Activated T-cell treated with anti-CD3 and anti-CD28 coated beads for 48 hours (primary cell): ENCODE results near the gene PARVG.

ENCODE experiments used
- DNase-seq: peaks from one replicate; pipeline ENCODE4 v3.0.0-alpha.2; 2020; ENCODE audit warnings: low read depth

Gene PARVG

DNA sequence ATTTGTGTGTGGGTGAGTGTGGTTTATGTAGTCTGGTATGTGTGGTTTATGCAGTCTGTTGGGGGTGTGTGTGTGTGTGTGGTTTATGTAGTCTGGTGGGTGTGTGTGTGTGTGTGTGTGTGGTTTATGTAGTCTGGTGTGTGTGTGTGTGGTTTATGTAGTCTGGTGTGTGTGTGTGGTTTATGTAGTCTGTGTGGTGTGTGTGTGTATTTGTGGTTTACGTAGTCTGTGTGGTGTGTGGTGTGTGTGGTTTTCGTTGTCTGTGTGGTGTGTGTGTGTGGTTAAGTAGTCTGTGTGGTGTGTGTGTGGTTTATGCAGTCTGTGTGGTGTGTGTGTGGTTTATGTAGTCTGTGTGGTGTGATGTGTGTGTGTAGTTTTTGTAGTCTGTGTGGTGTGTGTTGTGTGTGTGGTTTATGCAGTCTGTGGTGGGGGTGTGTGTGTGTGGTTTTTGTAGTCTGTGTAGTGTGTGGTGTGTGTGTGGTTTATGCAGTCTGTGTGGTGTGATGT, 26.2 kb upstream of the PARVG start:
- DNase-seq: no peak

DNA sequence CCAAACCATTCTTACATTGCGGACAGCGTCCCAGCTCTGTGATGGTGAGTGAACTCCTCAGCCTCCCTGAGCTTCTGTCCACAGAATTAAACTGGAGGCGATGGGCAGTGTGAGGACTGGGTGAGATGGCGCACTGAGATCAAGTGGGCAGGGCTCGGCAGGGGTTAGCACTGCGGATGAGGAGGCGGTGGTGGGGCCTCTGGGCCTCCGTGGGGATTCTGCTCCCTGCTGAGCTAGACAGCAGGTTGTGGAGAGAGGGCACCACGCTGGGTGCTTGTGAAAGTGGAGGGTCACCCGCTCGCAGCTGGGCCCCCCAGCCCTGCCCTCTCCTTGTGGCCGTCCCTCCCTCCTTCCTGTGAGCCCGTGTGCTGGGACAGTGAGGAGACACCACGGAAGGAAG, 25.6 kb upstream of the PARVG start:
- no peak for DNase-seq

DNA sequence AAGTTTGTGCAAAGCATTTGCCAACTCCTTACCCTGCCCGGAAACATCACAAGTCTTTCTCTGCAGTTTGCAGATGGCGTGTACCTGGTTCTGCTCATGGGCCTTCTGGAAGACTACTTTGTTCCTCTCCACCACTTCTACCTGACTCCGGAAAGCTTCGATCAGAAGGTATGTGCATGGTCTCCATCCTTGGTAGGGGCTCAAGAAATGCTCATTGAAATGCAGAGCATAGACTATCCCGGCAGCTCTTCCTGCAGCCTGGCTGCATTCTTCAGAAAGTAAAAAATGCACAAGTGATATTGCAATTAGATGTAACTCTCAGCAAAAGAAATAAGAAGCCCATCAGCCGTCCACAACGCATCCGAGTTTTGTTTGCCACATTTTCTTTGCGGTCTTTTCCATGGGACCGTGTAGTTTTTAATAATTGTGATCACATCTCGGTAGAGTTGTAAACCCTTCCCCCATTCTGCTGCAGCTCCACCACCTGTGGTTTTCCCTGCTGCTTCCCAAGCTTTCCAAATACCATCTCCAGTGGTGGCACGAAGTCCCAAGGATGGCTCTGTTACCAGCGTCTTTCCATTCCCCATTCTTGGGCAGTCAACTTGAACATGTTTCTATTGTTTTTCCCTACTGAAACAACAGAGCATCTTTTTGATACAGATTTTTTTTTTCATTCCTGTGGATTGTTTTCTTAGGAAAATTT, 22.7 kb upstream of the PARVG start:
- DNase-seq: no peak

DNA sequence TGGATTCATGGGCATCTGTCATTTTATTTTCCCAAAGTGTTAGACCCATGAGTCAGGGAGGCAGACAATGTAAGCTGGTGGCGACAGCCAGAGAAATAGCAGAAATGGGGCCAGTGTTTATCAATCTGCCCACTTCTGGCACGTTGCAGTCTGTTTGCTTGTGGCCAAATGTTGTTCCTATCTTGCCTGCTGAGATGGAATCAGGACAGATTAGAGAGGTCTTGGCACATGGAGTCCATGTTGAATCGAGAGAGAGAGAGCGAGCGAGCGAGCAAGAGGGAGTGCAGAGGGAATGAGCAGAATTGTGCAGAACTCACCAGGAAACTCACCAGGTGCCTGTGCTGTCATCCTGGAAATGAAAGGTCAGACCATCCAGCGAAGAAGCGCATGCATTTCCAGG, 21.9 kb upstream of the PARVG start:
- no peak for DNase-seq

DNA sequence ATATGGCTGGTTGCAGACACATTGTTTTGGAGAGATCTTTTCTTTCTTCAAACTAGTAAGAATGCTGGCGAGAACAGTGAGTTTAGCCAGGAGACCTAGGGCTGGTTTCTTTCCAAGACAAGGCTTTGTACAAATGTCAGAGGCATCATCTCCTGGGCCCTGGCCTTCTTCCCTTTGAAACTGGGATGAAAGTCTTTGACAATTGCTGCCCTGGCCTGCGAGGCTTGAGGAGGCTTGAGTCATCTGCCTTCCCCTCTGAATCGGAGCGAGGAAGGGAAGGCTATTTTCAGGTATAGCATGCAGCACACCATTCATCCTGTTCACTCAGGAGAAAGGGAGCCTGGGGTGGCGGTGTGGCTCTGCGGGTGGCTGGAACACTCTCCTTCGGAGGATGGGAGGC, 21.5 kb upstream of the PARVG start:
- no peak for DNase-seq

DNA sequence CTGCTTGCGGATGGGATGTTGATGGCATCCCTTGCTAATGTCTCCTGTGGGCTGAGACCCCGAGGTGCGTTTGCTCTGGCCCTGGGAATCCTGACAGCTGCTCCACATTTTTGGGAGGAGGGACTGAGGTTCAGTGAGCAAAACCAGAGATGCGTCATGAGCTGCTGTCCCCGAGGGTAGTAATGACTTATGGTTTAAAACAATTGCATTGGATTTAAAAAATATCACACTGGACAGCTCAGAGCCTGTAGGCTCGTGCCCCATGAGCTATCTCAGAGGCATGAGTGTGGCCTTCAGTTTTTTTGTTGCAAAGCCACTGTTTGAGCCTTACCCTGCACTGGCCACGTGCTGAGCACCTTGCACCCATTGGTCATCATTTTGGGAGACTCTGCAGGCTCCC, 20.9 kb upstream of the PARVG start:
- no peak for DNase-seq

DNA sequence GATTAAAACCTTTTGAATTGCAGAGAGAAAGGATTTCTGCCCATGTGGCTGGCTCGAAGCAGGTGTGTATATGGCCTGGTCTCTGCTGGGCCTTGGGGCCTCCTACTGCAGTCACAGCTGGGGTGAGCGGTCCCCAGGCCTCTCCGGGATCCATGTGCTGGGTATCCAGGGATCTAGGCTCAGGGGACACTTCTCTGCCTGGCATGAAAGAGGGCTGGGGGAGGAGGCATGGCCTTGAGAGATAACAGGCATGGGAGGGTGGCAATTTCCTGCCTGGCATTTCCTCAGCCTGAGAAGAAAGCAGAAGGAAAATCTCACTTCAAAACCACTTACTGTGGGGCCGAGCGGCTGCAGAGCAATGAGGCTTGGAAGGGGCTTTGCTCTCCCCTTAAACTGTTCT, 20.3 kb upstream of the PARVG start:
- no peak for DNase-seq

DNA sequence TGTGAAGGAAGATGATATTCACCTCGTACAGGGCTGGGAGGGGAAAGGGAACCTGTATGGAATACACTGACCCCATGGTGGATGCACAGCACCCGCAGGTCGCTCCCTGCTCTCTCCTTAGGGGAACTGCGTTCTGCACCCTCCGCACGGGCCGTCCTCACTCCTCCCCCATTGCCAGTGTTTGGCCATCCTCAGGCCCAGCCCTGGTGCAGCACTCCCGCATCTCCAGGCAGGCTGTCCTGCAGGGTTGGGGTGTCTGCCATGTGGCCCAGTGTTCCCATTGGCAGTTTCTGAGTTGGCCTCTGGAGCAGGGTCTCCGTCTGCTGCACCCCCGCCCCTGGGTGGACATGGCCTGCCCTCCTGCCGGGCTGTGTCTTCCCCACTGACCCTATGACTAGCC, 19.1 kb upstream of the PARVG start:
- DNase-seq: no peak

DNA sequence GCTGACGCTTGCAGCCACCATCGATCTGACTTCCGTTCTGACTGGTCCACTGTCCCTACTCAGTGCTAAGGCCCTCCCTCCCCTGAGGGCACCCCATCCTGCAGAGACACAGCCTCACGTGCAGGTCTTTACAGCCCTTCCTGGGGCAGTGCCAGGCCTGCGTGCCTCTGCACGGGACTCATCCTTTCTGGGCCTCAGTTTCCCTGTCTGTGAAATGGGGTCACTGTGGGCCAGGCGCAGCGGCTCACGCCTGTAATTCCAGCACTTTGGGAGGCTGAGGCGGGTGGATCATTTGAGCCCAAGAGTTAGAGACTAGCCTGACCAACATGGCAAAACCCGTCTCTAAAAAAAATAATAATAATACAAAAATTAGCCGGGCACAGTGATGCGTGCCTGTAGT, 17.8 kb upstream of the PARVG start:
- DNase-seq: no peak

DNA sequence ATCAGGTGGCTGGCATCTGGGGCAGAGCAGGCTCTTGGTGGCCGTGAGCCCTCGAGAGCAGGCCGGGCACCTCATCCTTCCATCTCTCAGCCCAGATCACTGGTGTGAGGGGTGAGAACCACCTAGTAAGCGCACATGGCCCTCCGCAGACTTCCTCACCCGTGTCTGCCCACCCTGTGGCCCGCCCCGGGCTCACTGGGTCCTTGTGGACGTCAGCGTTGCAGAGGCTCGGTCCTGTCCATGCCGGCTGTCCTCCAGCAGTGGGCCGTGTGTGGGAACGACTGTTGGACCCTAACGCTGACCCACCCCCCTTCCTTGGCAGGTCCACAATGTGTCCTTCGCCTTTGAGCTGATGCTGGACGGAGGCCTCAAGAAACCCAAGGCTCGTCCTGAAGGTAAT, 17.2 kb upstream of the PARVG start:
- DNase-seq: no peak

DNA sequence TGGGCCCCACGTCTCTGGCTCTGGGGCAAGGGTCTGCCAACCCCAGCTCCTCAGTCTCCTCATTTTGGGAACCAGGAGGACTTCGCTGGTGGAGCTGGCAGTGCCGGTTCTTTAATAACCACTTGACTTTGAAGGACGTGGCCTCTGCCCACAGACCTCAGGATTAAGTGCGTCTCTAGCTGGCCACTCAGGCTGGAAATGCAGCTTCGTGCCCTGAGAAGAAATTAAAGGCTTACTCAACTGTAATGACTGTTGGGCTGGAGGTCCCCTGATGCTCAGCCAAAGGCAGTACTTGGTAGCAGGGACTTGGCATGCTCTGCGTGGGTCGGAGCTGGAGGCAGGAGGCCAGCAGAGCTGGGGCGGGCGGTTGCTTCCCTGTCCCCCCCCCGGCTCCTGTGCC, 16.7 kb upstream of the PARVG start:
- DNase-seq: no peak

DNA sequence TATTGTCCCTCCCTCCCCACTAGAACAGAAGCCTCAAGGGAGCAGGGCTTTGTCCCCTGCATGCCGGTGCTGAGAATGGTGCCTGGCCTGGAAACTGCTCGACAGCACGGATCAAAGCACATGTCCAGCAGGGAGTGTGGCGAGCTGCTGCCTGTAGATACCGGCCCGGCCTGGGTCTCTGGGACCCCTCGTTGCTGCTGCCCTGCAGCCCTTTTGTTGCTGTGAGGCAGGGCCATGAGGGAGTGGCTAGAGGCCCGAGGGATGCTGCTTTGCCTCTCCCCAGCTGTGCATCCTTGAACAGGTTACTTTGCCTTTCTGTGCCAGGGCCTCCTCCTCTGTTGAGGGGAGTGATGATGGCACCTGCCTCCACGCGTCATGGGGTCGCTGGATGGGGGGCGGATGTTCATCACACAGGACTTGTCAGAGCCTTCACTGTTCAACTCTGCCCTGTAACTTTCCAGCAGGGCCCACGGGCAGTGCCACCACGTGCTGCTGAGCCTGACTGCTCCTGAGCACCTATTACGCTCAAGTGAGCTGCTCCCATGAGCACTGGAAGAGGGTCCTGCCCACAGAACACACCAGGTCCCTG, 15.3 kb upstream of the PARVG start:
- no peak for DNase-seq

DNA sequence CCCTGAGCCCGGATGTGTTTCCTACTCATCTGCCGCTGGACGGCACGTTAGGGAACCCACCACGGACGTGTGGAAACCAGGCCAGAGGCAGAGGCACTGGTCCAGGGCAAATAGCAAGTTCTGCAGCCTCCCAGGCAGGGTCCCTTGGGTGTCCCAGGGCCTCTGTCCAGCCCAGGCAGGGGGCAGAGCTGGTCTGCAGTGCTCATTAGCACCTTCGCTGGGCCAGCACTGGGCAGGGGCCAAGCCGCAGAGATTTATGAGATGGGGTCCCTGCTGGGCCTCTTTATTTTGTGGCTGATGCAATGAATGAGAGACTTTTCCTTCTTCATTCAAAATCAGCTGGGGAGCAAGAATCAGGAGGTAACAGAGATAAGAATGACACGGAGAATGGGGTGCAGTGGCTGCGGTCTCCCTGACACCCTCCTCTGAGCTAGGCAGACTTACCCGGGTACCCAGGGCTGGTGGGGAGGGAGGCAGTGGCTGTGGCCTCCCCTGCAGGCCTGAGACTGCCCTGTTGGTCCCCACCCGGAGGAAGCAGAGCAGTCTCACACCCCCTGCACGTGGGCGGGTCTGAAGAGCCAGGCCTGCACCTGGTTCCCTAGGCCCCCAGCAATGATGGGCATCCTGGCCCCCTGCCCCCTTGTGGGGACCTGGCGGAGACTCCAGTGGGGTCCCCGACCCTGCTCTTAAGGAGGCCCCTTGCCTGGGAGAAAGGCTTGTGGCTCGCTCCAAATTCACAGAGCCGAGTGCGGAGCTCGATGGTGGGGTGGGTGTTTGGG, 14.0 kb upstream of the PARVG start:
- no peak for DNase-seq

DNA sequence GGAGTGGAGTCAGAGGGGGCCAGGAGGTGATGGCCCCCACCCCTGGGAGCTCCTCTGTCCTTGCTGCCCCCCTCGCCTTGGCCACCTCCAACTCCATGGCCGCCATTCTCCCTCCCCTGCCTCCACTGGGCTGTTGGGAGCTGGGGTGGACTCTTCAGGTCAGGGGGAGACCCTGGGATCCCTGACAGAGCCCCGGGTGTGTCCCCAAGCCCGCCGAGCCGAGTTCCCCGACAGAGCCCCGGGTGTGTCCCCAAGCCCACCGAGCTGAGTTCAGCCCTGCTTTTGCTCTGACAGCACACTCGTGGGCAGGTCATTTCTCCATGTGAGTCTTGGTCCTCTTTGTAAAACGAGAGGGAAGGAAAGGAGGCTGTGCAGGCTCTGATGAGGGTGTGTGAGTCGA, 13.2 kb upstream of the PARVG start:
- DNase-seq: no peak

DNA sequence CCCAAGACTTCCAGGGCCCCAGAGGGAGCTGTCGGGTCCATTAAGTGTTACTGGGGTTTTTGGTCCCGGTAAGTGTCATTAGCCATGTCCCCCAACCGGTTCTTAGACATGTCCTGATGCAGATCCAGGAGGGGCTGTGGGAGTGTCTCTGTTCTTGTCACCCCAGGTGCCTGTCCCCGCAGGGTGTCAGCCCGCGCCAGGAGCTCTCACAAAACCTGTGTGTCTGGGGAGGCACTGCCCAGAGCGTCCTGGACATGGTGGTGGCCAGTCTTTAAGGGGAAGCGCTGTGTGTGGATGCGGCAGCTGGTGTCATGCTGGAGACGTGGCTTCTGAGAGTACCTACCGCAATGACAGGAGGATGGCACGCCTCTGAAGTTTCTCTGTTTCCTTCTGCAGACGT, 12.5 kb upstream of the PARVG start:
- DNase-seq: no peak

DNA sequence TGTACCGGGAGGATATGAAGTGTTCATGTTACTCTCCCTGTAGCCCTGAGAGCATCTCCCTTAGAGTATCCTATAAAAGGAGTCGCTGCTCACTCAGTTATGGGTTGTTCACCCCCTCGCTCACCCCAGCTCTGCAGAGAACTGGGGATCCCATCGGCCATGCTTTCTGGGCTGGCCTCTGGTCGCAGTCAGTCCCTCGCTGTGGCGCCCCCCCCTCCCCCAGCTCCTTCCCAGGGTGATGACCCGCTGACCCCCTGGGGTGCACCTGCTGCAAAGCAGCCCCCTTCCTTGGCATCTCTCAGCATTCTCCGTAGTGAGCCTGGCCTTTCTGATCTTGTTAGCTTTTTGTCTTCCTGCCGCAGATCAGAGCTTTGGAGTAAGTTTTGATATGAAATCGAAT, 10.3 kb upstream of the PARVG start:
- DNase-seq: no peak

DNA sequence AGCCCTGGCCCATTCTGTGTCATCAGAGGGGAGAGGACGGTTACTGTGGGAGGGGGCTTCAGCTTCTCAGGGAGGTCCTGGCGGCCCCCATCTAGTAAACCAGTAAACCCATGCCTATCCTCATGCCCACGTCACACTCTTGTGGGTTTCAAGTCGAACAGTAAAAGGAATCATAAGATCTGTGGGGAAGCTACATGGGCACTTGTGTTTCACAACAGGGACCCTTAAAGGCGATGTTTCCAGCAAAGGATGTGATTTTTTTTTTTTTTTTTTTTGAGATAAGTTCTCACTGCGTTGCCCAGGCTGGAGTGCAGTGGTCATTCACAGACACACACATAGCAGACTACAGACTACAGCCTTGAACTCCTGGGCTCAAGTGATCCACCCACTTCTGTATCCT, 9.2 kb upstream of the PARVG start:
- DNase-seq: no peak

DNA sequence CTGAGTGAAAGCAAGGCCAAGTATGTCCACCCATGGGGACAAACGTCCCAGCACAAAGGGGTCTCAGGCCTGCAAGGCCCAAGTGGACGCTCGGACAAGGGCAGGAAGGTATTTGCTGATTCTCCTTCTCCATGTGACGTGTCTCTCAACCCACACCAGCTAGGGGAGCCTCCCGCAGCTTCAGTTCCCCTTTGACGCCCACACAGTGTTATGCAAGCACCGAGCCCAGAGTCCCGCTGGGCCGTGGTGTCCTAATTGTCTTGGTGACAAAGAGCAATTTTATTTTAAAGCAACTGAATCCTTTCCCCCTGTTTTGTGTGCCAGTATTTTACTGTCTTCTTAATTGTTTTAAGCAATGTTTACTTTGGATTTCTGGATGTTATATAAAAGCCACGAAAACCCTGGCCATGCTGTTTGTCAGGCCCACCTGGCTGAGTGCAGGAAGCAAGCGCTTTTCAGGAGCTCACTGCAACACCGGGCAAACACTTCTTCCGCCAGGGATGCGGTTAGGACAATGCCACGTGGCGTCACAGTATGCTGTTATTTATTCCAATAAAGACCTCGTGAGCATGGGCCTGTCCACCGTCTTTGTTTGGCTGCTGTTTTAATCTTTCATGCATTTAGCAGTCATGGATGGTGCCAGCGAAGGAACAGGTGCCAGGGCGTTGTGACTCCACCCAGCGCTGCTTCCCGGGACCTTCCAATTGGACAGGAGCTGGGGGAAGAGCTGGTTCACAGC, 8.2 kb upstream of the PARVG start:
- DNase-seq: no peak

DNA sequence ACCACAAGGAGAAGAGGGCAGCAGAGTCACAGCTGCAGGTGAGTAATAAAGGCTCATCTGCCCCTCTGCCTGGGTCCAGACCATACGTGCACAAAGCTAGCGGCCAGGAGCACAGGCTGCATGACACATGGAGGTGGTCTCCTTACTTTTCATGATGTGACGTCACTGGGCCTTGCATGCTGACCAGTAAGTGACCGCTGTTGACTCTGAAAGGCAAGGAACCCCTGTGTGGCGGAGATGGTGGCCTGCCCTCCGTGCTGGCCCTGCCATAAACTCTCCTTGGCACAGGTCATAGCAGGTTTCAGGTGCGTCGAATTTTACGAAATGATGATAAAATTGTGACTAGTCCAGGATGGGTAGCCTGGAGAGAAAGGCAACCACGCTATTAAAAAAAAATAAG, 7.6 kb upstream of the PARVG start:
- no peak for DNase-seq

DNA sequence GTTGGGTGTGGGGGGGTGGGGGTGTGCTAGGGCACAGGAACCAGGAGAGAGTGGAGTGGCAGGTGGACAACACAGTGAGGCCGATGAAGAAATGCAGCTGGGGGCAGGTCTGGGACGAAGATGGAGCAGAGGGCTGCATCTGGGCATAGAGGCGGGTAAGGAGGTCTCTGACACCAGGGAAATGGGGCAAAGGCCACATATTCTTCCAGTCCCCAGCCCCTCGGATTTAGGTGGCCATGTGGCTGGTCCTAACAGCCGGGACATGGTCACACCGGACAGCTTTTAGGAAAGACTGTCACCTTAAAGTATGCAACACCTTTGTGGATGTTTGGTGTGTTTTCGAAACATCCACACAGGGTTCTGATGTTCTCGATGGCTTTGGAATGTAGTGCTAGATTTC, 5.0 kb upstream of the PARVG start:
- DNase-seq: no peak

DNA sequence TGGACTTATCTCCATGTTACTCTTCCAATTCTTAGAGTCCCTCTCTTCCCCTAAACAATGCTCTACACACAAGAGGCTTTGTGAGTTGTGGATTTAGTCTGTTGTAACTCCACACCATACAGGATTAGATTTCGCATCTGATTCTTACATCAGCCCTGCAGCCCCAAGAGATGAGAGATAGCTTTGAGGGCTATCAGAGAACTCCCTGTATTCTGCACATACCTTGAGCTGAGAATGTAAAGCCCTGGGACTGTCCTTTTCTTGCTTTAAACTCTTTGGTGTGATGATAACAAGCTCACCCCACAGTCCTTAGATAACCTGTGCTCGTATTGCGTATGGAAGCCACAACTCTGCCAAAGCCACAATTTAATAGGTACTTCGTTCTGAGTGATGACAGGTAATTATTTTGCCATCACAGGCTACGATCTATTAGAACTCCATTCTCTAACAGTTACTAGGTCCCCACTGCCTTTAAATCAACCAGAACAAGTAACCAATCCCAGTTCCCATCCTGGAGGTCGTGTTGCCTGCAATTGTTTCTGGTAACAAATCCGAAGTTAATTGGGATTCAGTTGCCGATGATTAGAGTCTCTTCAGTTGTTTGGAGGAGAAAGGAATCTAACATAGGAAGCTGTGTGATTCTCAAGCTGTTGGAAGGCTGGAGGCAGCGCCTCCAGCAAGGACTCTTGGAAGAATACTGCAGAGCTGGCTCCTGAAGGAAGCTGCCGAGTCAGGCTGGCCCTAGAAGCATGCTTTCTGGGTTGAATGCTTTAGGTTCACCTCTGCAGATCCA, 1.3 kb upstream of the PARVG start:
- no peak for DNase-seq
